Measurements from ENCODE around the gene RPS15A. TPM values are rescaled to one million over a fixed set of nuclear protein-coding genes. Genes with fewer than 3 reads are reported as not detected.

Gene RPS15A
- total and polyA plus RNA-seq, 2 of the 8 experiments (the other 6 are each of a cell fraction or from before 2014, with no cell fraction given), result 1,784 to 5,666 TPM

DNA sequence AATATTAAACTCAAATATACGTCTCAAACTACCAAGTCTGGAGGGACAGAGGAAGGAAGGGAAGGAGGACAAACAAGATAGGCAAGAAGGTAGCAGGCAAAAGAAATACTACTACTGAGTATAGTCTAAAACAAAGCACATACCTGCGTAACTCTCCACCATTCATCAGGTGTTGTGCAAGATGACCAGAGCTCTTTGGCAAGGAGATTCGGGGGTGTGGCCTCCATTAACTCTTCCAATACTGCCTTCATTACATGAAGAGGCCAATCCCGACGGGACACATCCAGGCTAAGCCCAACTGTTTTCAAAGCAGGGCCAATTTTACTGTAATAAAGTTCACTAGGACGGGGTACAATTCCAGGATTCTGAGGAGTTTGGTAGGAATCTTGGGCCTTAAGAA is 49.4 kb upstream of the RPS15A start:
- H3K23ac ChIP-seq (ENCODE audit: insufficient read length), result no peak overlapping the region
- no peaks in the 10 kb centered on the region for H3K4me1 ChIP-seq (replicated peaks in 1 of 4; ENCODE audit: control insufficient read depth in 3 of 4, insufficient read depth in 4 of 4, low read length in 3 of 4)
- no peak overlapping the region for H4K5ac ChIP-seq (ENCODE audit: insufficient read length, low read depth, low read length)
- no peak overlapping the region for H2BK20ac ChIP-seq (ENCODE audit: low read length)
- no peak overlapping the region for H3K27ac ChIP-seq (ENCODE audit: low read depth, low read length)
- H2BK15ac ChIP-seq (ENCODE audit: low read length), result no peak overlapping the region
- H2BK120ac ChIP-seq (replicated peaks; ENCODE audit: low read depth, low read length), result no peak overlapping the region
- no peak overlapping the region; the same call in 1 of the 2 replicates for H4K8ac ChIP-seq (ENCODE audit: extremely low read depth, insufficient read depth, low read length)
- no peaks in the 10 kb centered on the region for H3K9me3 ChIP-seq (ENCODE audit: insufficient read depth in 2 of 2, low read depth in 1 of 2, low read length in 1 of 2)
- no peak overlapping the region for H3K9ac ChIP-seq (replicated peaks in 1 of 4; ENCODE audit: extremely low read depth in 1 of 4, low read depth in 3 of 4, low read length in 3 of 4)
- no peak overlapping the region for H2AK5ac ChIP-seq (ENCODE audit: low read depth, low read length)
- ChIA-PET CTCF (ENCODE audit: partially characterized antibody) (no interaction called here), POLR2A (ENCODE audit: partially characterized antibody) (interaction anchor here (1.3 kb wide), 2 partner anchors 10 to 50 kb away, joined by 3 to 4 read pairs; partner anchors contain the start of gene RPS15A)
- H3K4me3 ChIP-seq (ENCODE audit: extremely low read depth in 1 of 4, insufficient read depth in 2 of 4, low read depth in 3 of 4, low read length in 4 of 4), result no peak overlapping the region
- peak; percentile 85 for TF ChIP-seq CEBPB (IDR thresholded peaks at IDR 0.05; ENCODE audit: low read depth, low read length)
- TF ChIP-seq TEAD4 (IDR thresholded peaks at IDR 0.05; ENCODE audit: low read depth, low read length), result no peak
- TF ChIP-seq YY1 (IDR thresholded peaks at IDR 0.05; ENCODE audit: low read depth, low read length), result no peak
- H3K14ac ChIP-seq (ENCODE audit: insufficient read length), result no peak overlapping the region
- H3K27me3 ChIP-seq (replicated peaks in 1 of 4; ENCODE audit: control insufficient read depth in 3 of 4, extremely low read depth in 1 of 4, insufficient read depth in 3 of 4, low read length in 3 of 4), result no peaks in the 10 kb centered on the region
- H3K4me2 ChIP-seq (ENCODE audit: insufficient read depth in 1 of 2, low read depth in 2 of 2, low read length in 2 of 2), result no peak overlapping the region
- no peak overlapping the region for H3K18ac ChIP-seq (ENCODE audit: extremely low read depth, low read length)
- no peak overlapping the region for H4K91ac ChIP-seq (replicated peaks; ENCODE audit: insufficient read length, low read length)
- no peaks in the 10 kb centered on the region for H3K23me2 ChIP-seq (ENCODE audit: low read depth, low read length)
- H2AFZ ChIP-seq (ENCODE audit: low read length), result no peak overlapping the region
- H4K20me1 ChIP-seq (replicated peaks in 1 of 2; ENCODE audit: control insufficient read depth in 1 of 2, insufficient read depth in 2 of 2, low read length in 2 of 2), result no peaks in the 10 kb centered on the region
- peaks cover 31 to 85% (median 75%) of the 10 kb centered on the region in 4 experiments for H3K36me3 ChIP-seq (ENCODE audit: control insufficient read depth in 2 of 4, insufficient read depth in 4 of 4, low read length in 3 of 4)
- H3K4ac ChIP-seq (replicated peaks; ENCODE audit: insufficient read length, low read depth, low read length), result no peak overlapping the region
- H3K56ac ChIP-seq (replicated peaks; ENCODE audit: insufficient read length, low read depth, low read length), result no peak overlapping the region
- WGBS, 2 experiments (ENCODE audit: extremely low coverage in 1 of 2, insufficient coverage in 1 of 2, insufficient read length in 1 of 2, insufficient replicate concordance in 2 of 2, low coverage in 1 of 2, low lambda C conversion rate in 2 of 2, missing lambda C conversion rate in 1 of 2), result 87% methylated on average over 6 of the region's 6 CpGs; no CpG with 5 or more reads in 1 of the 2 experiments
- FAIRE-seq (no peak), DNase-seq (ENCODE audit: low read depth in 1 of 2, low spot score in 2 of 2) (no peak)
- H2BK12ac ChIP-seq (ENCODE audit: low read depth, low read length), result no peak overlapping the region
- H3K79me1 ChIP-seq (ENCODE audit: low read depth, low read length), result no peaks in the 10 kb centered on the region
- no peak overlapping the region for H2BK5ac ChIP-seq (ENCODE audit: low read depth, low read length)
- no peaks in the 10 kb centered on the region for H3K79me2 ChIP-seq (ENCODE audit: control insufficient read depth in 1 of 2, insufficient read depth in 2 of 2, low read length in 2 of 2)
